ENCODE measurements around the gene EPC1. TPM values are rescaled to one million over a fixed set of nuclear protein-coding genes. Genes with fewer than 3 reads are reported as not detected.

The EPC1 gene
- total and polyA plus RNA-seq, 9 donors: 31.8 to 52.9 (median 41.1) TPM

- no peak overlapping the region for H3K27ac ChIP-seq
- H3K36me3 ChIP-seq: no peaks in the 10 kb centered on the region
- peaks cover 18% of the 10 kb centered on the region for H3K4me1 ChIP-seq (ENCODE audit: insufficient read depth)
- DNase-seq: no peak
- no peak overlapping the region for H3K4me3 ChIP-seq
- intact Hi-C loops (cut with DNase I): no loop called here
- no peaks in the 10 kb centered on the region for H3K27me3 ChIP-seq
- TF ChIP-seq EP300 (IDR thresholded peaks at IDR 0.05) (no peak), POLR2A (IDR thresholded peaks at IDR 0.05) (no peak), CTCF (IDR thresholded peaks at IDR 0.05) (no peak)
- WGBS, 3 donors: 75 to 81% (median 81%) methylated on average over 4 of the region's 4 CpGs
- H3K9me3 ChIP-seq: no peaks in the 10 kb centered on the region
Measured at GRCh38 chr10:32326680-32327363, 20.1 kb downstream of the EPC1 start.

GRCh38 chr10:32326119-32326518 lies 20.8 kb downstream of the EPC1 start:
- intact Hi-C loops (cut with DNase I): no loop called here
- TF ChIP-seq POLR2A (IDR thresholded peaks at IDR 0.05): no peak
- TF ChIP-seq CTCF (IDR thresholded peaks at IDR 0.05): no peak
- DNase-seq: no peak
- Histone ChIP-seq H3K4me3 (no peak overlapping the region), H3K4me1 (ENCODE audit: insufficient read depth) (peaks cover 18% of the 10 kb centered on the region), H3K27ac (no peak overlapping the region), H3K27me3 (no peaks in the 10 kb centered on the region), H3K36me3 (no peaks in the 10 kb centered on the region), H3K9me3 (no peaks in the 10 kb centered on the region)
- WGBS, 3 donors: 54 to 66% (median 56%) methylated on average over 4 of the region's 4 CpGs

- Histone ChIP-seq H3K4me1 (ENCODE audit: insufficient read depth) (peaks cover 15% of the 10 kb centered on the region), H3K4me3 (no peak overlapping the region), H3K36me3 (no peaks in the 10 kb centered on the region), H3K27me3 (no peaks in the 10 kb centered on the region), H3K27ac (no peak overlapping the region), H3K9me3 (no peaks in the 10 kb centered on the region)
- TF ChIP-seq CTCF (IDR thresholded peaks at IDR 0.05) (no peak), EP300 (IDR thresholded peaks at IDR 0.05) (no peak), POLR2A (IDR thresholded peaks at IDR 0.05) (no peak)
- DNase-seq: no peak
- intact Hi-C loops (cut with DNase I): no loop called here
- WGBS, 3 donors: 66 to 74% (median 69%) methylated on average over 2 of the region's 2 CpGs
Measured at GRCh38 chr10:32323051-32323450, 23.9 kb downstream of the EPC1 start.

- no peaks in the 10 kb centered on the region for H3K27me3 ChIP-seq
- WGBS, 3 donors: 91 to 97% (median 95%) methylated on average over 4 of the region's 4 CpGs
- no peak overlapping the region for H3K27ac ChIP-seq
- intact Hi-C loops (cut with DNase I): no loop called here
- no peak for DNase-seq
- H3K9me3 ChIP-seq: no peaks in the 10 kb centered on the region
- peaks cover 11% of the 10 kb centered on the region for H3K4me1 ChIP-seq (ENCODE audit: insufficient read depth)
- TF ChIP-seq POLR2A (IDR thresholded peaks at IDR 0.05): no peak
- no peak for TF ChIP-seq EP300 (IDR thresholded peaks at IDR 0.05)
- no peak for TF ChIP-seq CTCF (IDR thresholded peaks at IDR 0.05)
- H3K36me3 ChIP-seq: no peaks in the 10 kb centered on the region
- no peak overlapping the region for H3K4me3 ChIP-seq
Measured at GRCh38 chr10:32321016-32321631, 25.8 kb downstream of the EPC1 start.

Data from ovary (tissue), 9 donors.